Cardiac fibroblast (primary cell): ENCODE measurements around the gene ACTA2.

Experiments used
- DNase-seq, 2 donors: peaks; one replicate each; pipeline versions ENCODE4 v3.0.0 to v3.0.0-alpha.2; 2010; ENCODE audit warnings: low read depth in 2 of 2
- H3K4me3 ChIP-seq, 2 donors: replicated peaks in 1 of 2; 1 replicate in 1 of 2; 2 replicates in 1 of 2; pipeline ENCODE4 v1.5.1; 2011; ENCODE audit warnings: low read depth in 2 of 2, low read length in 2 of 2, mild to moderate bottlenecking in 2 of 2, moderate library complexity in 1 of 2
- TF ChIP-seq, protein P1 (sequence below): IDR thresholded peaks from one replicate; pipeline ENCODE4 v1.5.1; 2011; ENCODE audit warnings: low read depth, mild to moderate bottlenecking, low read length, inconsistent platforms

The ACTA2 gene

GRCh38 chr10:88964869-88965415 is 12.4 kb upstream of the ACTA2 start:
- H3K4me3 ChIP-seq: no peak overlapping the region
- TF ChIP-seq, protein P1, sequence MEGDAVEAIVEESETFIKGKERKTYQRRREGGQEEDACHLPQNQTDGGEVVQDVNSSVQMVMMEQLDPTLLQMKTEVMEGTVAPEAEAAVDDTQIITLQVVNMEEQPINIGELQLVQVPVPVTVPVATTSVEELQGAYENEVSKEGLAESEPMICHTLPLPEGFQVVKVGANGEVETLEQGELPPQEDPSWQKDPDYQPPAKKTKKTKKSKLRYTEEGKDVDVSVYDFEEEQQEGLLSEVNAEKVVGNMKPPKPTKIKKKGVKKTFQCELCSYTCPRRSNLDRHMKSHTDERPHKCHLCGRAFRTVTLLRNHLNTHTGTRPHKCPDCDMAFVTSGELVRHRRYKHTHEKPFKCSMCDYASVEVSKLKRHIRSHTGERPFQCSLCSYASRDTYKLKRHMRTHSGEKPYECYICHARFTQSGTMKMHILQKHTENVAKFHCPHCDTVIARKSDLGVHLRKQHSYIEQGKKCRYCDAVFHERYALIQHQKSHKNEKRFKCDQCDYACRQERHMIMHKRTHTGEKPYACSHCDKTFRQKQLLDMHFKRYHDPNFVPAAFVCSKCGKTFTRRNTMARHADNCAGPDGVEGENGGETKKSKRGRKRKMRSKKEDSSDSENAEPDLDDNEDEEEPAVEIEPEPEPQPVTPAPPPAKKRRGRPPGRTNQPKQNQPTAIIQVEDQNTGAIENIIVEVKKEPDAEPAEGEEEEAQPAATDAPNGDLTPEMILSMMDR: no peak
- DNase-seq: peak in 1 of 2 donors; percentile 35

DNA sequence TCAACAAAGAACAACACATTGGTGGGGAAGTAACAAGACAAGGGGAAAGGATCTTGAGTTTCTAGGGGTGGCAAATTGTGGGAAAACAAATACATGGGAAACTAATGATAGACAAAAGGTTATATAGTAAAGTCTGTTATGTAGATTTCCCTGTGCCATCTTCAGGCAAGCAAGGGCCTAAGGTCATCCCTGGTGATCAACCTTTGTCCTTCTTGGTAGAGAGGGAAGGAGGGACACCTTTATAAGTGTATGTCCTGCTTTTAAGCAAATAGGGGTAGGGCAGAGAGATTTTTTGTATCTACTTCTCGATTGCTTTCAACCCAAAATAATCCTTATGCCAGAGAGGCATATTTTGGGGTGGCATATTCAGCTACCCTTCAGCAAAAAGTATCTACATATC is 11.8 kb upstream of the ACTA2 start:
- no peak overlapping the region for H3K4me3 ChIP-seq
- DNase-seq: no peak
- TF ChIP-seq, protein P1: no peak

DNA sequence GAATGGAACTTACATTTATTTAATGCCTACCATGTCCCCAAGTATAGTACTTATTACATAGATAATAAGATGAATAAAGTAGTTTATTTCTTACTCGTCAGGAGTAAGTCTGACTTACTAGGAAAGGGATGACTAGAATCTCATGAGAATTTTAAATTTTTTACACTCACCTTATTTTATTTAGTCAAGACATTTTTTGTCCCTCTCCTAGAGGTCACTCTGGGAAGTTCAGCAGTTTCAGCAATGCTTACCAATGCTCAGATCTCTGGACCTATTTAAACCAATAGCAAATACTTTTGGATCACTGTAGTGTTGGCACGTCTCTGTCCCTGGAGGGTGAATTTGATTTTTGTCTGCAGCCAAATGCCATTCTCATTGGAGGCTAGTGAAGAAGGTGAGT is 10.7 kb upstream of the ACTA2 start:
- TF ChIP-seq, protein P1: no peak
- H3K4me3 ChIP-seq: no peak overlapping the region
- DNase-seq: no peak

- DNase-seq: no peak
- H3K4me3 ChIP-seq: no peak overlapping the region
- TF ChIP-seq, protein P1: no peak
These were observed 9.8 kb upstream of the ACTA2 start for GRCh38 chr10:88962336-88962735.

GRCh38 chr10:88961266-88961665 is 8.7 kb upstream of the ACTA2 start:
- TF ChIP-seq, protein P1: no peak
- H3K4me3 ChIP-seq: no peak overlapping the region
- no peak for DNase-seq

GRCh38 chr10:88960802-88961201 is 8.2 kb upstream of the ACTA2 start:
- no peak overlapping the region for H3K4me3 ChIP-seq
- DNase-seq: no peak
- TF ChIP-seq, protein P1: no peak

- no peak overlapping the region for H3K4me3 ChIP-seq
- TF ChIP-seq, protein P1: no peak
- DNase-seq: peak in 1 of 2 donors; percentile 63
These were observed 6.1 kb upstream of the ACTA2 start for GRCh38 chr10:88958721-88959120.
